ENCODE data around the gene MMP11.

Gene MMP11

GRCh38 chr22:23801886-23802377 lies 29.3 kb downstream of the MMP11 start:
- no peak for DNase-seq (ENCODE audit: low read depth)

- no peak for DNase-seq (ENCODE audit: low read depth)
Measured at GRCh38 chr22:23803001-23803819, 30.6 kb downstream of the MMP11 start.

GRCh38 chr22:23804781-23805291 lies 32.2 kb downstream of the MMP11 start:
- no peak for DNase-seq (ENCODE audit: low read depth)

GRCh38 chr22:23806837-23807236 lies 34.2 kb downstream of the MMP11 start:
- DNase-seq (ENCODE audit: low read depth): no peak

GRCh38 chr22:23812378-23812777 lies 39.7 kb downstream of the MMP11 start:
- DNase-seq (ENCODE audit: low read depth): no peak

GRCh38 chr22:23815541-23816155 lies 43.0 kb downstream of the MMP11 start:
- DNase-seq (ENCODE audit: low read depth): no peak

GRCh38 chr22:23816156-23816976 lies 43.7 kb downstream of the MMP11 start:
- DNase-seq (ENCODE audit: low read depth): no peak

- DNase-seq (ENCODE audit: low read depth): no peak
Measured at GRCh38 chr22:23817146-23817545, 44.5 kb downstream of the MMP11 start.

GRCh38 chr22:23818541-23818940 lies 45.9 kb downstream of the MMP11 start:
- no peak for DNase-seq (ENCODE audit: low read depth)

- no peak for DNase-seq (ENCODE audit: low read depth)
Measured at GRCh38 chr22:23820748-23821211, 48.1 kb downstream of the MMP11 start.

GRCh38 chr22:23822101-23822671 lies 49.5 kb downstream of the MMP11 start:
- no peak for DNase-seq (ENCODE audit: low read depth)

- DNase-seq (ENCODE audit: low read depth): no peak
Measured at GRCh38 chr22:23823331-23823791, 50.7 kb downstream of the MMP11 start.

GRCh38 chr22:23824476-23825245 lies 52.0 kb downstream of the MMP11 start:
- no peak for DNase-seq (ENCODE audit: low read depth)

GRCh38 chr22:23825246-23825905 lies 52.7 kb downstream of the MMP11 start:
- DNase-seq (ENCODE audit: low read depth): no peak

- no peak for DNase-seq (ENCODE audit: low read depth)
Measured at GRCh38 chr22:23826510-23827350, 54.1 kb downstream of the MMP11 start.

GRCh38 chr22:23827351-23827995 lies 54.8 kb downstream of the MMP11 start:
- DNase-seq (ENCODE audit: low read depth): no peak

GRCh38 chr22:23828800-23829680 lies 56.4 kb downstream of the MMP11 start:
- DNase-seq (ENCODE audit: low read depth): no peak

GRCh38 chr22:23829845-23830372 lies 57.3 kb downstream of the MMP11 start:
- DNase-seq (ENCODE audit: low read depth): no peak

Data from stimulated activated CD4-positive, alpha-beta T cell treated with anti-CD3 and anti-CD28 coated beads, Interleukin-2, amount 100 ng/mL, for 4 hours (primary cell).